ENCODE measurements around the gene ZBTB16. TPM values are rescaled to one million over a fixed set of nuclear protein-coding genes. Genes with fewer than 3 reads are reported as not detected.

The ZBTB16 gene
- total RNA-seq, 1 experiment from 2014 or later: 0.44 TPM

DNA sequence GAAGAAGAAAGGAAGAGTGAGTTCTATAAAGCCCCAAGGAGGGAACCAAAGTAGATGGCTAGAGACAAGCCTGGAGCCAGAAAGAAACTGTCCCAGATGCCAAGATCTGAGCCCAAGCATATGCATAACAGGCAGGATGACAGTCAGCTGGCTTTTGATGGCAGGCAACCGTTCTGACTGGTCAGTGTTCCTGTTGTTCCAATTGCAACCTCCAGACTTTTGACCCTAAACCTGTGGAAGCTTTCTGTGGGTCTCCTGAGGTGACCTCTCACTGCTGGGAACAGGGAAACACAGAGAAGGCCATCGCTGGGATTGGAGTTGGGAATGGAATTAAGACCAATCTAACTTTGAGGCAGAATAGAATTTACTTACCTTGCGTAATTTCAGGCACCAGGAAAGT, 215.1 kb downstream of the ZBTB16 start:
- H3K9me3 ChIP-seq (ENCODE audit: insufficient read depth, low read depth): no peaks in the 10 kb centered on the region
- ChIA-PET CTCF (interaction anchor here (0.6 kb wide), 1 partner anchor 271 kb away, joined by 3 read pairs; no protein-coding TSS in a partner anchor), POLR2A (ENCODE audit: unreplicated experiment) (no interaction called here)
- no peak for DNase-seq
- H3K27ac ChIP-seq: no peak overlapping the region
- no peaks in the 10 kb centered on the region for H3F3A ChIP-seq (ENCODE audit: insufficient read depth, low read depth)
- H4K20me1 ChIP-seq (ENCODE audit: insufficient read depth): no peaks in the 10 kb centered on the region
- H3K79me2 ChIP-seq (ENCODE audit: low read depth): no peaks in the 10 kb centered on the region
- H3K4me1 ChIP-seq (replicated peaks; ENCODE audit: insufficient read depth): no peaks in the 10 kb centered on the region
- no peaks in the 10 kb centered on the region for H3K36me3 ChIP-seq (ENCODE audit: low read depth)
- H3K9me2 ChIP-seq (ENCODE audit: insufficient read depth): no peaks in the 10 kb centered on the region
- H3K27me3 ChIP-seq (ENCODE audit: insufficient read depth, low read depth): peaks cover 74% of the 10 kb centered on the region
- H3K4me2 ChIP-seq: no peak overlapping the region
- intact Hi-C loops (cut with micrococcal nuclease; ENCODE audit: unreplicated experiment): no loop called here
- no peak overlapping the region for H2AFZ ChIP-seq
- no peak overlapping the region for H3K4me3 ChIP-seq
- no TSS peak for BruUV-seq (replicated peaks)
- no peak for TF ChIP-seq CTCF (conservative IDR thresholded peaks at IDR 0.05)
- TF ChIP-seq EZH2 (IDR thresholded peaks at IDR 0.05; ENCODE audit: low read depth): no peak

DNA sequence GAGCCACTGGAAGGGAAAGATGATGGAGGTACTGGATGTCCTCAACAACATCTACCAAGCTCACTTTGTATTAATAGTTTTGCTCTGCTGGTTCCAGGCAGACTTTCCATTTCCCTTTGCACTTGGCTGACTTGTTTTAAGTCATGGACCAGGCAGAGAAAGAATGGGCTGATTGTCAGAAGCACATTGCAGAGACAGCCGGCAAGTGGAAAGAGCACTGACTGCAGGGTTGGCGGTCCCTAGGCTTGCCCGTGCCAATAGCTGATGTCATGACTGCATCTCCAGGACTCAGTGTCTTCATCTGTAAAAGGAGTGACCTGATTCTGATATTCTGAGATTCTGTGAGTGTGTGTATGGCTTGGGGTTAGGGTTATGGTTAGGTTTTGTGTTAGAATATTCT, 215.8 kb downstream of the ZBTB16 start:
- no peak overlapping the region for H2AFZ ChIP-seq
- H3K79me2 ChIP-seq (ENCODE audit: low read depth): no peaks in the 10 kb centered on the region
- H3F3A ChIP-seq (ENCODE audit: insufficient read depth, low read depth): no peaks in the 10 kb centered on the region
- no peaks in the 10 kb centered on the region for H4K20me1 ChIP-seq (ENCODE audit: insufficient read depth)
- BruUV-seq (replicated peaks): no TSS peak
- H3K27ac ChIP-seq: no peak overlapping the region
- peaks cover 69% of the 10 kb centered on the region for H3K27me3 ChIP-seq (ENCODE audit: insufficient read depth, low read depth)
- DNase-seq: no peak
- H3K4me1 ChIP-seq (replicated peaks; ENCODE audit: insufficient read depth): no peaks in the 10 kb centered on the region
- H3K9me3 ChIP-seq (ENCODE audit: insufficient read depth, low read depth): no peaks in the 10 kb centered on the region
- no peak overlapping the region for H3K4me2 ChIP-seq
- H3K4me3 ChIP-seq: no peak overlapping the region
- intact Hi-C loops (cut with micrococcal nuclease; ENCODE audit: unreplicated experiment): no loop called here
- ChIA-PET POLR2A (ENCODE audit: unreplicated experiment) (no interaction called here), CTCF (no interaction called here)
- no peaks in the 10 kb centered on the region for H3K9me2 ChIP-seq (ENCODE audit: insufficient read depth)
- TF ChIP-seq EZH2 (IDR thresholded peaks at IDR 0.05; ENCODE audit: low read depth) (no peak), CTCF (conservative IDR thresholded peaks at IDR 0.05) (no peak)
- H3K36me3 ChIP-seq (ENCODE audit: low read depth): no peaks in the 10 kb centered on the region

DNA sequence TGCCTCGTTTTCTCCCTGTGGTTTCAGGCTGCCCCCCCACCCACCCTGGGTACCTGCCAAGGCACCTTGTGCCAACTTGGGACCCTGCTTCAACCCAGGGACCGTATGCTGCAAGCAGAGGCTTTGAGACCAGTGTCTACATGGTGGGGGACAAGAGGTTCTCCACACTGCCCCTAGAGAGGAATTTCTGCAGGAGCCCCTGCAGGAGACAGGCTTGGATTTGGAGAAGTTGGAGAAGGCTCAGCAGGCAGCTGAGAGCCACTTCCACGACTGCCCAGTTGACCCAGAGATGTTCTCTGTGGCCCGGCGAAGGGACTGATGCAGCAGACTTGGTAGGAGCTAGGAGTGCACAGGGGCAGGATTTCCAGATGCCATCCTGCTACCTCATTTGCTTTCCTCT, 216.6 kb downstream of the ZBTB16 start:
- no peak overlapping the region for H3K4me2 ChIP-seq
- H3K36me3 ChIP-seq (ENCODE audit: low read depth): no peaks in the 10 kb centered on the region
- H3K4me1 ChIP-seq (replicated peaks; ENCODE audit: insufficient read depth): no peaks in the 10 kb centered on the region
- no peaks in the 10 kb centered on the region for H3K9me3 ChIP-seq (ENCODE audit: insufficient read depth, low read depth)
- no peak for DNase-seq
- CTCF ChIA-PET: no interaction called here
- H4K20me1 ChIP-seq (ENCODE audit: insufficient read depth): no peaks in the 10 kb centered on the region
- POLR2A ChIA-PET (ENCODE audit: unreplicated experiment): no interaction called here
- H3K9me2 ChIP-seq (ENCODE audit: insufficient read depth): no peaks in the 10 kb centered on the region
- H3K4me3 ChIP-seq: no peak overlapping the region
- H2AFZ ChIP-seq: no peak overlapping the region
- BruUV-seq (replicated peaks): no TSS peak
- TF ChIP-seq EZH2 (IDR thresholded peaks at IDR 0.05; ENCODE audit: low read depth) (no peak), CTCF (conservative IDR thresholded peaks at IDR 0.05) (no peak)
- intact Hi-C loops (cut with micrococcal nuclease; ENCODE audit: unreplicated experiment): no loop called here
- peaks cover 61% of the 10 kb centered on the region for H3K27me3 ChIP-seq (ENCODE audit: insufficient read depth, low read depth)
- no peak overlapping the region for H3K27ac ChIP-seq
- no peaks in the 10 kb centered on the region for H3F3A ChIP-seq (ENCODE audit: insufficient read depth, low read depth)
- no peaks in the 10 kb centered on the region for H3K79me2 ChIP-seq (ENCODE audit: low read depth)
